Stimulated activated CD8-positive, alpha-beta memory T cell treated with anti-CD3 and anti-CD28 coated beads, Interleukin-7, amount 100 ng/mL, for 4 hours (primary cell): ENCODE data around the gene TMEM119.
"Not testable (repeated sequence)": the region's sequence is repeated elsewhere in the genome, so short reads cannot be mapped to it uniquely, and the experiment has no call there.

Source experiments
- DNase-seq, 2 donors: peaks; one replicate each; pipeline ENCODE4 v3.0.0-alpha.2; 2020; ENCODE audit warnings: low read depth in 2 of 2

The TMEM119 gene

GRCh38 chr12:108565146-108565545 lies 32.7 kb downstream of the TMEM119 start:
- no peak for DNase-seq

DNA sequence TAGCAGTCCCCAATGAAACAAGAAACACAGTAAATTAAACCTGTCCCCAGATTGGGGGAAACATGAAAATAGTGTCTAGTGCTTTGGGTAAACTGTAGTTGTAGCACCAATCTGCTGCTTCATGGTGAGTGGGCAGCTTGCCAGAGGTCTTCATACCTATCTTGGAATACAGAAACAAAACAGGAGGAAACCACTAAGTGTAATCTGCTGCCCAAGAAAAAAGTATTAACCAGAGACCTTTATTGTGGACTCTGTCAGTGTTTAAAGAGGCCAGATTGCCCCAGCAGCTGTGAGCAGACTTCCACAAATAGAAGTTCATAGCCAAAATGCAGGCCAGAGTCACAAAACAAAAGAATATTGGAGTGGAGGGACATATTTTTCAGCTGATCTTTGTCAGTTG lies 33.2 kb downstream of the TMEM119 start:
- DNase-seq, result no peak

GRCh38 chr12:108563804-108564151 lies 34.1 kb downstream of the TMEM119 start:
- no peak for DNase-seq

DNA sequence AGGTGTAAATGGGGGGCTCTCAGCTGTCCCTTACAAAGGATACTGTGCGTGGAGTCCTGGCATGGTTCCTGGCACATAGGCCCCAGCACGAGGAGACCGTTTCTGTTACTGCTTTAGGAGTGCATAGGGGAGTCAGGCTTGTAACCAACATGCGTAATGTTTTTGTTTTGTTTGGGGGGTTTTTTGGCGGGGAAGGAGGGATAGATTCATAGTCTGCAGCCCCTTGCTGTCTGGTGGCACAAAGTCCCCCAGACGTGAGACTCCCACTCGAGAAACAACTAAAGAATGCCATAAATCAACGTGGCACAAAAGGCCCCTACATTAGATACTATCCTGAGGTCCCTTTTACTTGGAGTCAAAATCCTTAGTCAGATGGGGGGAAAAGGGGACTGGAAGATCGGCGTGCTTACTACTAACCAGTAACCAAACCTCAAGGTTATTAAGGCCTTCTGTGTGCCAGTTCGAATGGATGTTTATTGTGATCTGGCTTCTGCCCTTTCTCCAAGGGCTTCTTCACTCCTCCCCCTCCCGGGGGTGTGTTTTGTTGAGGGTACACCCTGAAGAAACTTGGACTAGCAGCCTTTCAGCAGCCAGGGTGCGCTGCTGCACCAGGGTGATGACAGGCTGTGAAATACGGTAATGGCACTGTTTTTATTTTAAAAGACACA lies 34.6 kb downstream of the TMEM119 start:
- peak; percentile 79 to 81 for DNase-seq

DNA sequence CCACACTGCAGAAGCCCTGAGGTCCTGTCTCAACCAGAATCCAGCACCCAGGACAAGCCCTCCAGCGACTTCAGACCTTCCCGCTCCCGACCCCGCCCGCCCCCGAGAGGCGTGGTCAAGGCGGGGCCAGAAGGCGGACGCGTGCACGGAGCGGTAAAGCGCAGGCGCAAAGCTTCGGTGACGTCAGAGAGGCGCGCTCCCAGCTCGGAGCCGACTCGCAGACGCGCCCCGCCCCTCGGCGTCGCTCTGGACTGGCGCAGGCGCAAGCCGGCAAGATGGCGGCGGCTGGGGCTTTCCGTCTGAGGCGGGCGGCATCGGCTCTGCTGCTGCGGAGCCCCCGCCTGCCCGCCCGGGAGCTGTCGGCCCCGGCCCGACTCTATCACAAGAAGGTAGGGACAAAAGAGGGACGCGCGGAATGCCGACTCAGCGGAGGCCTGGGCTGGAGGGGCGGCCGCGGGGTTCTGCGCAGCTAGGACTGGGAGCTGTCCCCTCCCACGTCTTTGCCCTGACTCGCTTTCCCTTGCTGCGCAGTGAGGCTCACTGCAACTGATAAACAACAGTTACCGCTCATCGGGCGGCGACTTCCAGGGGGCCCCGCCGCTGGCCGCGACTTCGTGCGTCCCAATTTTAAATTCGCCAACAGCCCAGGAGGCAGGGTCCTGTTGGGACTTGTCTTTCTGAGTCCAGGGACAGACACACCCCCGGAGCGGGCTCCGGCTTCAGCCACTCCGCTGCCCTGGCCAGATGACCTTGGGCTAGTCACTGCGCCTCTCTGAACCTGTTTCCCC lies 35.3 kb downstream of the TMEM119 start, which contains the start of gene ISCU:
ISCU (plus strand) TSS at position 249 of the 788 bp plus-strand sequence; CDS start at position 276, 27 bp downstream.
- DNase-seq, result peak; percentile 95 to 98

DNA sequence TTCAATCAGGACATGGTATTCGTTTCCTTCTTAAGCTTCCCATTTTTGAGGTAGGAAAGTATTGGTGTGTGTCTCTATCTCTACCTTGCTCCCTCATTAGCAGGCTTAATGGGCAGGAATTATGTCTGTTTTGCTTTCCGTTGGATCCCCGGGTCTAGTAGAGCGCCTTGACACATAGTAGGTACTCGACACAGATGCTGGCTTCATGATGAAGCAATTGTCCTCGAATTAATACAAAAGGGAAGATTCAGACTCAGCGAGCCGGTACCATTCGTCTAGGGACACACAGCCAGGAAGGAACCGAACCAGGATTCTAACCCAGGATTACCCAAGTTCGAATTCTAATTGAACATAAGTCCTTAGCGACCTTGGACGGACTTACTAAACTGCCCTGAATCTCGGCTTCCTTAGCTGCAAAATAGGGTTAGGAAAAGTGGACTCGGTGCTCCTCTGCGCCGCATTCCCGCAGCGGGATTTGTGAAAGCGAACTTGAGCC lies 36.0 kb downstream of the TMEM119 start:
- no peak for DNase-seq

- peak; percentile 58 to 67 for DNase-seq
These were observed 36.8 kb downstream of the TMEM119 start, which contains the start of gene SART3 for GRCh38 chr12:108560752-108561719. Gene SART3, minus strand, starts transcription at chr12:108561173. Its CDS starts 19 bp downstream, at chr12:108561154.

DNA sequence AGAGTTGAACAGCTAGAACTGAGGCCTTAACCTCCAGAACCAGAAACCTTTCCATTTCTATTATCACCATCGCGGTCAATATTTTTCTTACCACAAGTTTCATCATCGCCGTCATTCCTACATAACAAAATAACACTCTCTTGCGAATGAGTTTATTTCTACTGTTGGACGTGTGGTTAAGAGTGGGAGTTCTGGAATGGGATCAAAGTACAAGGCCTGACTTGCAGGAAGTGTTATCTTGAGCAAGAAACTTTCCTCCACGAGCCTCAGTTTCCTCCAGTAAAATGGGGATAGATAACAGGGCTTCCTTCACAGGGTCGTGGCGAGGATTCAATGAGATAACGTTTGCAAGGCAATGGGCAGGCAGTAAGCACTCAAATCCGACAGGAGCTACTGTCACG lies 37.6 kb downstream of the TMEM119 start:
- DNase-seq, result no peak

DNA sequence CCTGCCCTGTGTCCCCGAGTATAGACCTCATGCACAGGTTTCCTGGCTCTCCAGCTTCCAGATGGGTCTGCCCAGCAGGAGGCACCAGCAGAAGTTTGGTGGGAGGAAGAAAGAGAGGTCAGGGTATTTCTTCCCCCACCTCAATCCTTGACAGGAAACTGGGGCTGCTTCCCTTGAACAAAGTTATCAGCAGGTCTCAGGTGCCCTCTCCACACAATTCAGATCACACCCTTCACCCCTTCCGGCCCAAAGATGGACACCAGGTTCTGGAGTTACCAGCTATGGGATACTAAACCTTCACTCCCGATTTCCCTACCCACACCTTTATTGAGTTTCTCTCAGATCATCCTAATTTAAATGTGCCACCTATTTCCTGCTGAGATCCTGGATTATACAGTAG lies 38.1 kb downstream of the TMEM119 start:
- no peak for DNase-seq

DNA sequence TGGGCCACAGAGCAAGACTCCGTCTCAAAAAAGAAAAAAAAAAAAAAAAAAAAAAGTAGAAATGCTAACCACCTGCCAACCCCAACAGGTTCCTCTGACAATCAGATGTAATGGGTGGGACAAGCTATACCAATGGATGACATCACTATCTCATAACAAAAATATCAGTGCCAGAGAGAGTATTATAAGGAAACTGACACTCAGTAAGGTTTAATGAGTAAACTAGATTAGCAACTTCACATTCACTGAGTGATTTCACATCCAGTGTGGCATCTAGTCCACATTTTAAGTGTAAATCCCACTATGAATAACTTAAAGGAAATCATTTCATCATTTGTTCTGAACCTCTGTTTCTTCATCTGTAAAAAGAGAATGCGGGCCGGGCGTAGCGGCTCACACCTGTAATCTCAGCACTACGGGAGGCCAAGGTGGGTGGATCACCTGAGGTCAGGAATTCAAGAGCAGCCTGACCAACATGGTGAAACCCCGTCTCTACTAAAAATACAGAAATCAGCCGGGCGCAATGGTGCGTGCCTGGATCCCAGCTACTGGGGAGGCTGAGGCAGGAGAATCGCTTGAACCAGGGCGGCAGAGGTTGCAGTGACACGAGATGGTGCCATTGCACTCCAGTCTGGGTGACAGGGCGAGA lies 38.8 kb downstream of the TMEM119 start:
- no peak for DNase-seq

DNA sequence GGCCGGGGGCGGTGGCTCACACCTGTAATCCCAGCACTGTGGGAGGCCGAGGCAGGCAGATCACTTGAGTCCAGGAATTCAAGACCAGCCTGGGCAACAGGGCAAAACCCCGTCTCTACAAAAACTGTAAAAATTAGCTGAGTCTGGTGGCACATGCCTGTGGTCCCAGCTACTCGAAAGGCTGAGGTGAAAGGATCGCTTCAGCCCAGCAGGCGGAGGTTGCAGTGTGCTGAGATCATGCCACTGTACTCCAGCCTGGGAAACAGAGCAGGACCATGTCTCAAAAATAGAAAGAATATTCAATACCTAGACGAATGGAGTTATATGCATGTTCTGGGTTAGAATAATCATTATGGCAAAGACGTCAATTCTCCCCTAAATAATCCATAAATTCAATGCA lies 42.5 kb downstream of the TMEM119 start:
- DNase-seq, result not testable (repeated sequence)

GRCh38 chr12:108553799-108554198 lies 44.1 kb downstream of the TMEM119 start:
- DNase-seq, result no peak

- DNase-seq, result no peak
These were observed 46.3 kb downstream of the TMEM119 start for GRCh38 chr12:108551535-108551934.

DNA sequence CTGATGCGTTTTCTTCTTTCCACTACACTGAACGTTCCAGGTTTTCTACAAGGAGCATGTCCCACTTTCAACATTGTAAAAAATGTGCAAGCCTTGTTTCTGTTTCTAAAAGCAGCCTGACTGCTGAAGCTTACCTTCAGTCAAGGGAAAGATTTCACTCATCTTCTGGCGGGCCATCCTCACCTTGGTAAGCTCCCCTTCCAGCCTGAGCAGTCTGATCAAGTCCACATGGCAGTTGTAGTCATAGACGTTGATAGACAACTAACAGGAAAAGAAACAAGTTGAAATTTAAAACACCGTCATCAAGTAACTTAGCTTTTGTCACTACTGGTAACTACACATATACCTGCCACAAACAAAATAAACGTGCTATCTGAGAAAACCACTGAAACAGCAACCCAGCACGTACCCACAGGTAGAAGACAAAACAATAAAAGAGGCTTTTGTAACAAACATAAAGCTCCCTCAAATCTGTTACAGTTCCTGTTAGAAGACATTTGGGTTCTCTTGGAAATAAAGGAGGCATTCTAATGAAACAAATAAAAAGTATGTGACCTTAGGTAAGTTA lies 48.8 kb downstream of the TMEM119 start:
- no peak for DNase-seq

DNA sequence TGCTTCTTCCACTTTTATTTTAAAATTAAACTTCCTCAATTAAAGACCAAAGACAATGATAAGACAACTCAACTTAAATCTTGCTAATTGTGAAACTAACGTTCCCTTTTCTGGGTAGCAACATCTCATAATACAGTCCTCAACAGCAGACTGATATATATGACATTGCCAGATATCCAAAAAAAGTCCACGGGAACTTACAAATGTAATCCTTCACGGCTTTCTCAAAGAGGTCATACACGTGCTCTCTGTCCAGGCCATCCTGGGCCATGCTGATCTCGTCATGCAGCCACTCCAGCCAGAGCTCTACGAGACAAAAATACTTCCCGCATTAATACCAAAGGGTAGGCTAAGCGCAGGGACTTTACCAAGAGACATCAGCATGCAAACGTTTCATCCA lies 50.2 kb downstream of the TMEM119 start:
- DNase-seq, result no peak

- no peak for DNase-seq
These were observed 54.2 kb downstream of the TMEM119 start for GRCh38 chr12:108543652-108544051.

DNA sequence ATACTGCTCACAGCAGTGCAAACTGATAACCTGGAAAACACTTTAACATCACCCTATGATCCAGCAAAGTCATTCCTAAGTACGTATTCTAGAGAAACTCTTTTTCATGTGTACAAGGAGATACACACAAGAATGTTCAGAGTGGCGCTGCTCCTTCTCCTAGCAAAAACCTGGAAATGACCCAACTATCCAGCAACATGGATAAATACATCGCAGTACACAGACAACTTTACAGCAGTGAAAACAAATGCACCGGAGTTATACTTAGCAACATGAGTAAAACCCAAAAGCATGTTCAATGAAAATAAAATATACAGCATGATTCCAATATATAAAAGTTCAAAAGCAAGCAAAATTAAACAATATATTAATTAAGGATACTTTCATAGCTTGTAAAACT lies 55.6 kb downstream of the TMEM119 start:
- DNase-seq, result no peak
